HL-60 (cell line): ENCODE results near the gene VTI1A.

Source experiments
- DNase-seq, 2 experiments: peaks; one replicate each; pipeline ENCODE4 v3.0.0-alpha.2; 2010 to 2020; ENCODE audit warnings: low read depth in 1 of 2, low spot score in 1 of 2
- H3K27ac ChIP-seq: fragments of 250-450 bp; sonication (Bioruptor Pico); replicated peaks from 2 replicates; pipeline ENCODE4 v1.5.1; 2020; ENCODE audit warnings: mild to moderate bottlenecking, moderate library complexity
- H3K27me3 ChIP-seq: fragments of 250-450 bp; sonication (Bioruptor Pico); 2 replicates; pipeline ENCODE4 v1.5.1; 2021; ENCODE audit warnings: mild to moderate bottlenecking, moderate library complexity; ENCODE audit not compliant: insufficient read depth, poor library complexity, severe bottlenecking
- H3K4me3 ChIP-seq: replicated peaks from 2 replicates; pipeline ENCODE4 v1.5.1; 2011; ENCODE audit warnings: mild to moderate bottlenecking, control low read depth, low read length; ENCODE audit not compliant: insufficient read depth
- GABPA ChIP-seq: IDR thresholded peaks from 2 replicates; pipeline ENCODE4 v1.6.1; 2012; ENCODE audit warnings: low read depth
- POLR2AphosphoS5 ChIP-seq: IDR thresholded peaks from 2 replicates; pipeline ENCODE4 v1.6.1; 2012; ENCODE audit warnings: low read depth
- SPI1 ChIP-seq: IDR thresholded peaks from 2 replicates; pipeline ENCODE4 v1.6.1; 2012; ENCODE audit warnings: low read depth, mild to moderate bottlenecking, borderline replicate concordance
- TF ChIP-seq, protein P1 (sequence below): IDR thresholded peaks from one replicate; pipeline ENCODE4 v1.5.1; 2011; ENCODE audit warnings: low read length, control low read depth, inconsistent platforms; ENCODE audit not compliant: insufficient read depth
- TF ChIP-seq, protein P2 (sequence below): IDR thresholded peaks from 2 replicates; pipeline ENCODE4 v1.6.1; 2012; ENCODE audit warnings: low read depth; ENCODE audit not compliant: insufficient replicate concordance

VTI1A gene

DNA sequence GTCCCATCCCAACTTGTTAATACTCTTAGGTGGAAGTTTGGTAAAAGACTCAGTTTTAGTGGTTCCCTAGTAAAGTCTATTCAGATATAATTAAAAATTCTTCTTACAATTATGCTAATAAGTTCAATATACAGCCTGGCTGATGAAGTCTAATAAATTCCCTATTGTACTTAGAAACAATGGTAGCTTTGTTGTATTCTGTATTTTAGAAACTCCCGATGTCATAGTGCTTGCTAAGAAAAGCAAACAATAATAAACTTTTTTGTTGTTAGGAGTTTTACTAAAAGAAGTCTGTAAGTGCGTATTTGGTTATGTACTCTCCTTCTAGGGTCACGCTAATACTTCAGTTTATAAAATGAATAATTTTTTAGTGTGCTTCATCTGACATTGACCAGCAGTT, 206.8 kb downstream of the VTI1A start:
- Histone ChIP-seq H3K27ac (no peak overlapping the region), H3K4me3 (no peak overlapping the region), H3K27me3 (no peaks in the 10 kb centered on the region)
- DNase-seq, result no peak
- TF ChIP-seq POLR2AphosphoS5, result no peak
- TF ChIP-seq GABPA, result no peak
- TF ChIP-seq SPI1, result no peak
- TF ChIP-seq, protein P1, sequence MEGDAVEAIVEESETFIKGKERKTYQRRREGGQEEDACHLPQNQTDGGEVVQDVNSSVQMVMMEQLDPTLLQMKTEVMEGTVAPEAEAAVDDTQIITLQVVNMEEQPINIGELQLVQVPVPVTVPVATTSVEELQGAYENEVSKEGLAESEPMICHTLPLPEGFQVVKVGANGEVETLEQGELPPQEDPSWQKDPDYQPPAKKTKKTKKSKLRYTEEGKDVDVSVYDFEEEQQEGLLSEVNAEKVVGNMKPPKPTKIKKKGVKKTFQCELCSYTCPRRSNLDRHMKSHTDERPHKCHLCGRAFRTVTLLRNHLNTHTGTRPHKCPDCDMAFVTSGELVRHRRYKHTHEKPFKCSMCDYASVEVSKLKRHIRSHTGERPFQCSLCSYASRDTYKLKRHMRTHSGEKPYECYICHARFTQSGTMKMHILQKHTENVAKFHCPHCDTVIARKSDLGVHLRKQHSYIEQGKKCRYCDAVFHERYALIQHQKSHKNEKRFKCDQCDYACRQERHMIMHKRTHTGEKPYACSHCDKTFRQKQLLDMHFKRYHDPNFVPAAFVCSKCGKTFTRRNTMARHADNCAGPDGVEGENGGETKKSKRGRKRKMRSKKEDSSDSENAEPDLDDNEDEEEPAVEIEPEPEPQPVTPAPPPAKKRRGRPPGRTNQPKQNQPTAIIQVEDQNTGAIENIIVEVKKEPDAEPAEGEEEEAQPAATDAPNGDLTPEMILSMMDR, result no peak
- TF ChIP-seq, protein P2, sequence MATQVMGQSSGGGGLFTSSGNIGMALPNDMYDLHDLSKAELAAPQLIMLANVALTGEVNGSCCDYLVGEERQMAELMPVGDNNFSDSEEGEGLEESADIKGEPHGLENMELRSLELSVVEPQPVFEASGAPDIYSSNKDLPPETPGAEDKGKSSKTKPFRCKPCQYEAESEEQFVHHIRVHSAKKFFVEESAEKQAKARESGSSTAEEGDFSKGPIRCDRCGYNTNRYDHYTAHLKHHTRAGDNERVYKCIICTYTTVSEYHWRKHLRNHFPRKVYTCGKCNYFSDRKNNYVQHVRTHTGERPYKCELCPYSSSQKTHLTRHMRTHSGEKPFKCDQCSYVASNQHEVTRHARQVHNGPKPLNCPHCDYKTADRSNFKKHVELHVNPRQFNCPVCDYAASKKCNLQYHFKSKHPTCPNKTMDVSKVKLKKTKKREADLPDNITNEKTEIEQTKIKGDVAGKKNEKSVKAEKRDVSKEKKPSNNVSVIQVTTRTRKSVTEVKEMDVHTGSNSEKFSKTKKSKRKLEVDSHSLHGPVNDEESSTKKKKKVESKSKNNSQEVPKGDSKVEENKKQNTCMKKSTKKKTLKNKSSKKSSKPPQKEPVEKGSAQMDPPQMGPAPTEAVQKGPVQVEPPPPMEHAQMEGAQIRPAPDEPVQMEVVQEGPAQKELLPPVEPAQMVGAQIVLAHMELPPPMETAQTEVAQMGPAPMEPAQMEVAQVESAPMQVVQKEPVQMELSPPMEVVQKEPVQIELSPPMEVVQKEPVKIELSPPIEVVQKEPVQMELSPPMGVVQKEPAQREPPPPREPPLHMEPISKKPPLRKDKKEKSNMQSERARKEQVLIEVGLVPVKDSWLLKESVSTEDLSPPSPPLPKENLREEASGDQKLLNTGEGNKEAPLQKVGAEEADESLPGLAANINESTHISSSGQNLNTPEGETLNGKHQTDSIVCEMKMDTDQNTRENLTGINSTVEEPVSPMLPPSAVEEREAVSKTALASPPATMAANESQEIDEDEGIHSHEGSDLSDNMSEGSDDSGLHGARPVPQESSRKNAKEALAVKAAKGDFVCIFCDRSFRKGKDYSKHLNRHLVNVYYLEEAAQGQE, result no peak

DNA sequence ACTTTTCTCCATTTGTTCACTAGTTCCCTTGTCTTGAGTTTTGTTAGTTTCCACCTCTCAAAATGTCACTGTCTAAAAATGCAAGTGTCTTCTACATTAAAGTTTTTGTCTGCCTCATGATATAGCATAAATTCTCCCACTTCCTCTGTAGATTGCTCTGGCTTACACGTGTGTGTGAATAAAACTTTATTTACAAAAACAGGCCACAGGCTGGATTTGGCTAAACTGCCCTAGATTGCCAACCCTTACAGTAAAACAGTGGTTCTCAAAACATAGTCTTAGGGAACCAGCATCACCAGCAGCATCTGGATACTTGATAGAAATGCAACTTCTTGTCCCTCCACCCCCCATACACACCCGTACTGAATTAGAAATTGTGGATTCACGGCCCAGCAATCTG, 207.8 kb downstream of the VTI1A start:
- TF ChIP-seq, protein P1, result no peak
- TF ChIP-seq, protein P2, result no peak
- no peaks in the 10 kb centered on the region for H3K27me3 ChIP-seq
- no peak overlapping the region for H3K27ac ChIP-seq
- no peak for DNase-seq
- H3K4me3 ChIP-seq, result no peak overlapping the region

DNA sequence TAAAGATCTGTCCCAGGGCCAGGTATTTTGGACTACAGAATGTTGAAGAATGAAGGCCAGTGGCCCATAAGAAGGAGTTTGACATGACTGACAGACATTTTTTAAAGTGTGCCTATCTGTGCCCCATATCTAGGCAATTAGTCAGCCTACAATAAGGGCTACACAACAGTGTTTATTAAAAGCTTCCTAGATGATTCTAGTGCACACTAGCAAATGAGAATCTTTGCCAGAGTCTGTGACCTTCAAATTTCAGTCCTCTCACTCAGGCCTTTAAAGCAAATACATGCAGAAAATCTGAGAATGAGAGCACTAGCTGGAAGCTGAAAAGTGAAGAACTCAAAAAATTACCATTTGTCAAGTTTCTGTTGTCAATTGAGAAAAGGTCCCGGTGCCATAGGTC, 208.7 kb downstream of the VTI1A start:
- Histone ChIP-seq H3K27ac (no peak overlapping the region), H3K4me3 (no peak overlapping the region), H3K27me3 (no peaks in the 10 kb centered on the region)
- TF ChIP-seq SPI1, result no peak
- TF ChIP-seq, protein P2, result no peak
- TF ChIP-seq GABPA, result no peak
- no peak for TF ChIP-seq POLR2AphosphoS5
- TF ChIP-seq, protein P1, result no peak
- no peak for DNase-seq
